ENCODE results near the gene RNF157. TPM values are rescaled to one million over a fixed set of nuclear protein-coding genes. Genes with fewer than 3 reads are reported as not detected.

The RNF157 gene
- total and polyA plus RNA-seq, 10 of the 15 experiments (the other 5 are each of a cell fraction or from before 2014, with no cell fraction given): 1.4 to 15.9 (median 9.6) TPM

GRCh38 chr17:76278952-76279741, 38.9 kb upstream of the RNF157 start (continued):
- no peak for TF ChIP-seq MYB (IDR thresholded peaks at IDR 0.05; ENCODE audit: borderline replicate concordance, low read depth, low read length)
- TF ChIP-seq SIN3A (IDR thresholded peaks at IDR 0.05; ENCODE audit: low read depth, low read length): no peak
- TF ChIP-seq FOS (IDR thresholded peaks at IDR 0.05; ENCODE audit: borderline replicate concordance, extremely low read depth, insufficient read length): no peak
- TF ChIP-seq ZNF622 (IDR thresholded peaks at IDR 0.05): no peak
- no peak for TF ChIP-seq NFIC (IDR thresholded peaks at IDR 0.05; ENCODE audit: low read depth, low read length)
- TF ChIP-seq, protein P1, sequence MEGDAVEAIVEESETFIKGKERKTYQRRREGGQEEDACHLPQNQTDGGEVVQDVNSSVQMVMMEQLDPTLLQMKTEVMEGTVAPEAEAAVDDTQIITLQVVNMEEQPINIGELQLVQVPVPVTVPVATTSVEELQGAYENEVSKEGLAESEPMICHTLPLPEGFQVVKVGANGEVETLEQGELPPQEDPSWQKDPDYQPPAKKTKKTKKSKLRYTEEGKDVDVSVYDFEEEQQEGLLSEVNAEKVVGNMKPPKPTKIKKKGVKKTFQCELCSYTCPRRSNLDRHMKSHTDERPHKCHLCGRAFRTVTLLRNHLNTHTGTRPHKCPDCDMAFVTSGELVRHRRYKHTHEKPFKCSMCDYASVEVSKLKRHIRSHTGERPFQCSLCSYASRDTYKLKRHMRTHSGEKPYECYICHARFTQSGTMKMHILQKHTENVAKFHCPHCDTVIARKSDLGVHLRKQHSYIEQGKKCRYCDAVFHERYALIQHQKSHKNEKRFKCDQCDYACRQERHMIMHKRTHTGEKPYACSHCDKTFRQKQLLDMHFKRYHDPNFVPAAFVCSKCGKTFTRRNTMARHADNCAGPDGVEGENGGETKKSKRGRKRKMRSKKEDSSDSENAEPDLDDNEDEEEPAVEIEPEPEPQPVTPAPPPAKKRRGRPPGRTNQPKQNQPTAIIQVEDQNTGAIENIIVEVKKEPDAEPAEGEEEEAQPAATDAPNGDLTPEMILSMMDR (IDR thresholded peaks at IDR 0.05 in 2 of 3, conservative IDR thresholded peaks at IDR 0.05 in 1 of 3; ENCODE audit: control insufficient read depth in 2 of 3, extremely low read depth in 1 of 3, insufficient read depth in 1 of 3, low read depth in 3 of 3, low read length in 3 of 3): peak; percentile 89 to 97 (median 93)
- no peak for TF ChIP-seq EP300 (IDR thresholded peaks at IDR 0.05; ENCODE audit: borderline replicate concordance in 1 of 2, control insufficient read depth in 1 of 2, low read depth in 2 of 2, low read length in 2 of 2)
- TF ChIP-seq SP1 (IDR thresholded peaks at IDR 0.05; ENCODE audit: low read depth, low read length): no peak
- TF ChIP-seq SREBF1 (IDR thresholded peaks at IDR 0.05; ENCODE audit: low read length): no peak
- no peak for TF ChIP-seq BCLAF1 (IDR thresholded peaks at IDR 0.05)
- no peak for TF ChIP-seq JUND (IDR thresholded peaks at IDR 0.05; ENCODE audit: low read depth, low read length)
- no peak for TF ChIP-seq TAF1 (IDR thresholded peaks at IDR 0.05; ENCODE audit: borderline replicate concordance, low read depth, low read length)
- TF ChIP-seq PML (IDR thresholded peaks at IDR 0.05; ENCODE audit: low read length): no peak
- no peak for TF ChIP-seq KAT2A (conservative IDR thresholded peaks at IDR 0.05; ENCODE audit: control insufficient read depth, low read depth, low read length)
- no peak for TF ChIP-seq BMI1 (IDR thresholded peaks at IDR 0.05; ENCODE audit: borderline replicate concordance)
- TF ChIP-seq MAX (IDR thresholded peaks at IDR 0.05; ENCODE audit: low read depth, low read length): no peak
- TF ChIP-seq EZH2 (IDR thresholded peaks at IDR 0.05; ENCODE audit: borderline replicate concordance, control insufficient read depth, low read depth, low read length): no peak
- TF ChIP-seq TBL1XR1 (IDR thresholded peaks at IDR 0.05; ENCODE audit: low read depth, low read length): no peak
- TF ChIP-seq SPI1 (IDR thresholded peaks at IDR 0.05; ENCODE audit: borderline replicate concordance, insufficient read depth, low read depth, low read length): no peak
- TF ChIP-seq SKIL (IDR thresholded peaks at IDR 0.05; ENCODE audit: low read depth, poor library complexity, severe bottlenecking): no peak
- no peak for TF ChIP-seq POLR2A (IDR thresholded peaks at IDR 0.05; ENCODE audit: low read depth, low read length)

Data from GM12878 (cell line).